Measurements from ENCODE around the gene IKZF5.

The IKZF5 gene

DNA sequence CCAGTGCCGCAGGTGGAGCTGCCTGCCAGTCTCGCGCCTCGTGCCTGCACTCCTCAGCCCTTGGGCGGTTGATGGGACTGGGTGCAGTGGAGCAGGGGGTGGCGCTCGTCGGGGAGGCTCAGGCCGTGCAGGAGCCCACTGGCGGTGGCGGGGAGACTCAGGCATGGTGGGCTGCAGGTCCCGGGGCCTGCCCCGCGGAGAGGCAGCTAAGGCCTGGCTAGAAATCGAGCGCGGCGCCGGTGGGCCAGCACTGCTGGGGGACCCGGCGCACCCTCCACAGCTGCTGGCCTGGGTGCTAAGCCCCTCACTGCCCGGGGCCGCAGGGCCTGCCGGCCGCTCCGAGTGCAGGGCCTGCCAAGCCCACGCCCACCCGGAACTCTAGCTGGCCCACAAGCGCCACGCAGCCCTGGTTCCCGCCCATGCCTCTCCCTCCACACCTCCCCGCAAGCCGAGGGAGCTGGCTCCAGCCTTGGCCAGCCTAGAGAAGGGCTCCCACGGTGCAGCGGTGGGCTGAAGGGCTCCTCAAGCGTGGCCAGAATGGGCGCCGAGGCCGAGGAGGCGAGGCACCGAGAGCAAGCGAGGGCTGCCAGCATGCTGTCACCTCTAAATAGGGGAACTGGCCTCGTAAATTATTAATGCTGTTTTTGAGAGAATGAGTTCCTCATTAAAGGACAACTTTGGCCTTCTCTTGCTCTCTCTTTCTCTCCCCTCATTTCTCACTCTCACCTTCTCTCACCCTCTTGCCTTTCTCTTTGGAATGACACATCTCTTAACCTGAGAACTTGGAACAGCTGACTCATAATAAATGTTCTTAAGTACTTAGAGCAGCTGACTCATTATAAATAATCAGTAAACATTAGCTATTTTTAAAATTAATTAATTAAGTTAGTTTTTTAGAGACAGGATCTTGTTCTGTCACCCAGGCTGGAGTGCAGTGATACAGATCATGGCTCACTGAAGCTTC lies 5.1 kb upstream of the IKZF5 start:
- no peak for DNase-seq

DNA sequence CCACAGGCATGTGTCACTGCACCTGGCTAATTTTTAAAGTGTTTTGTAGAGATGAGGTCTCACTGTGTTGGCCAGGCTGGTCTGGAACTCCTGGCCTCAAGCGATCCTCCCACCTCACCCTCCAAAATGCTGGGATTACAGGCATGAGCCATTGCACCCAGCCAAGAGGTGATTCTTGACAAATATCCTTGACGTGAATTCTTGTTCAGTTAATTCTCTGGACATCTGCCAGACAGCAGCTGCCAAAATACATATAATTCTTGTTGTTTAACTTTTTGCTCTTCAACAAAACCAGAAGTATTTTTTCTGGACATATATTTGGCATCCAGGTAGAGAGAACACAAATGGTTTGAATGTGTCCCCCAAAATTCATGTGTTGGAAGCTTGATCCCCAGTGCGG lies 3.4 kb upstream of the IKZF5 start:
- DNase-seq = no peak

DNA sequence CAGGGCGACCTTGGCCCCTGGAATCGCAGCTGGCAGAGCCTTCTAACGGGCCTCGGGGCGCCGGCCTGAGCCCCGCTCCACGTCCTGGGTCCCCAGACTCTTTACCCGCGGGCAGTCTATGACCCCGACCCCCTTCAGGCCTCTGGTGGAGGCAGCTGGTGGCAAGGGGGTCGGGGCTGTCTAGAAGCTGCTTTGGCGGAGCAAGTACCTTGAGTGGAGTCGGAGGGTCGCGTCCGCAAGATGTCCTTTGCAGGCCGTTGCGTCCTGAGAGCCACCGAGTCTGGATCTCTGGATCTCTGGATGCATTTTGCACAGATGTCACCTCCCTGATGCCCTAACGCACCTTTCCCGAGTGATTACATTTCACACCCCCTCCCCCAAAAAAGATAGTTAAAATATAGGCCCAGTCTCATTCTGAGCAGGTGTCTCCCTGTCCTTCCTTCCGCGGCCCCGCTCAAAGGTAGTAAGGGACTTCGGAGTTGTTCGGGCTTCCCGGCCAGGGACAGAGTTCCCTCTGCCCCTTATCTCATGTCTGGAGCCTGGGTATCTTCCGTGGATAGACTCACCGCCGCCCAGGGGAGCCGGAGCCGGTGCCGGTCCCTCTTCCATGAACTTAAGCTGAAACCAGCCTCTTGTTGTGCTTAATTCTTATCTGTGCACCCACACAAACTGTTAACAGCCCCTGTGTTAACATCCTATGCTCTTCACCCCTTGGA lies 668 bp upstream of the IKZF5 start:
- no peak for DNase-seq

DNA sequence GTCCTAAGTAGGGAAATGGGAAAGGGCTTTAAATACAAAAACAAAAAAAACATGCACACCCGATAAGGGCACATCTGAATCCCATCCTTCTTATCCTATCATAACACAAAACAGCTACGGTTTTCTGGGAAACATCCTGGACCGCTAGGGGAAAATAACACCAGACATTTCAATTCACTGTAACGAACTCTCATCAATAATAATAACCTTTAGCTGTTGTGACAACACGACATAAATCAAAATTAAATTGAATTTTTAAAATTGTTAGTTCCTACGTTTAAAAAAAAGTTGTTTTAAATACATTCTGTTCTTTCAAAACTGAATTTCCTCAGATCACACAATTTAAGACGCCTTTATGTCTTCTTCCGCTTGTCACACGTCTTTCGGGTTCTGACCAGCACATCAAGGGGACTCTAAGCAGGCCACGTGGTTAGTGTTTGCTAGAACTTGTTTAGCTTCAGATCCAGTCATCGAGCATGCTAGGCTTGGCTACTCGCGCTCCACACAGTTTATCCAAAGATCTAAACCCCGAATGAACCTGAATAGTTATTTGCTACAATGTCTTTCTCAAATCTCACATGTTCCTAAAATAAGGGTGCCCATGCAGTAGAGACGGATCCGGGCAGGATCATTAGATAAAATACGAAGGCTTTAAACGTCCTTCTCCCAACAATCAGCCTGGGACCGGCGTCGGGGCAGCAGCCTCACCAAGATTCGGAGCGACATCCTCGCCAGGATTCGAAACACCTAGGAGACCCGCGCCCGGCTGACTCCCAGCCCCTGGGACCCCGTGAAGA lies 839 bp downstream of the IKZF5 start:
- DNase-seq = peak; percentile 72

DNA sequence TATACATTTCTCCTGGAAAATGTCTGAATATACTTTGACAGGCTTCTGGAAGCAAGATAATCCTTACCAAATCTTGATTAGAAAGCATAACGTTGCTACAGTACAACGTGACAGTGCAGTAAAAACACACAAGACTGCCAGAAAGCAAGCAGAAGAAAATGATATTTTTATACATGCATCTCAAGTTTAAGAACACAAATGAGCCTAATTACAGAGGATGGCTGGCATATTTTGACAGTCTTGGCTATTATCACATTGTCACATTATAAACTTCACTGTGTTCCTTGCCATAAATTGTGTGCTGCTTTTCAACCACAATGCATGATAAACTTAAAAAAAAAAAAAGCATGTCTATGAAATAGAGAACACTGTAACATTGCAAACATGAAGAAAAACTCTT lies 4.3 kb downstream of the IKZF5 start:
- no peak for DNase-seq

DNA sequence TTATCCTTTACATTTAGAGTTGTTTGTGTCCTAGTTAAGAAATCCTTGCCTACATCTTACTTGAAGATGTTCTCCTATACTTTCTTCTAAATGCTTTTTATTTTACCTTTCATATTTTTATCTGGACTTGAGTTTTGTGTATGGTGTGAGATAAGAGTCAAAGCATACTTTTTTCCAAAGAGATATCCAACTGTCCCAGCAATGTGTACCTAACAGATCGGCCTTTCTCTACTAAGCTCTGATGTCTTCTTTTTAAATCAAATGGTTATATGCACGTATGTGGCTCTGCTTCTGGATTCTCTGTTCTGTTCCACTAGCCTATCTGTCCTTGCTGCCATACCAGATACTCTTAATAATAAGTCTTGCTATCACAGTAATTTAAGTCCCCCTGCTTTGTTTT lies 7.2 kb downstream of the IKZF5 start:
- no peak for DNase-seq

DNA sequence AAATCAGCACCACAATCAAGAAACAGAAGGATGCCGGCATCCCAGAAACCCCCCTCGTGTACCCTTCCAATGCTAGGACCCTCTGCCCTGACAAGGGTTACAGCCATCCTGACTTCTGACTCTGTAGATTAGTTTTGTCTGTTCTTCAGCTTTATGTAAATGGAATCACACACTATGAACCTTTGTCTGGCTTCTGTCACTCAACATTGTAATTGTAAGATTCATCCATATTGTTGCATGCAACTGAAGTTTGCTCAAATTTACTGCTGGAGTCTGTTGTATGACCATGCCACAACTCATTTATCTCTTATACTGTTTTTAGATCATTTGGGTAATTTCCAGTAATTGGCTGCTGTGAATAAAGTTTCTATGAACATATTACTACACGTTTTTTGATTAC lies 8.4 kb downstream of the IKZF5 start:
- no peak for DNase-seq

DNA sequence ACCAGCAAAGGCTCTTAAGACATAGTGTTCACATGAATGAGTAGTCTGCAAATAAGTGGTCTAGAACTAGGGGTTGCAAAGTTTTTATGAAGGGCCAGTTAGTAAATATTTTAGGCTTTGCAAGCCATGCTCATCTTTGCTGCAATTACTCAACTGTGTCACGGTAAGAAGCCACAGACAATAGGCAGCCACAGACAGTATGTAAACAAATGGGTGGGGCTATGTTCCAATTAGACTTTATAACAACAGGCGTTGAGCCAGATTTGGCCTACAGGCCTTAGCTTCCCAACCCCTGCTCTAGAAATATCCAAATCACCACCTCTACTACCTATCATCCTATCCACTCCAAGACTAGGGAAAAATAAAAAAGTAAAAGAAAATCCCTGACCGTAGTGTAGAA lies 9.2 kb downstream of the IKZF5 start:
- no peak for DNase-seq

DNA sequence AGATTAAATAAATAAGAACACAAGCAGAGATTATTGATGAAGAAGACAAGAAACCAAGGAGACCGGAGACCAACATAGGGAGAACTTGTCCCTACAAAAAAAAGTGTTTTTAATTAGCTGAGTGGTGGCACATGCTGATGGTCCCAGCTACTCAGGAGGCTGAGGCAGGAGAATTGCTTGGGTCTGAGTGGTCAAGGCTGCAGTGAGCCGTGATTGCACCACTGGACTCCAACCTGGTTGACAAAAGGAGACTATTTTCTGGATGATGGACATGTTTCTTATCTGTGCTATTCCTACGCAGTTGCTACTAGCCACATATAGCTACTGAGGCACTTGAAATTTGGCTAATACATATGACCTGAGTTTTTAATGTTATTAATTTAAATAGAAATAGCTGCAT lies 9.7 kb downstream of the IKZF5 start:
- no peak for DNase-seq

DNA sequence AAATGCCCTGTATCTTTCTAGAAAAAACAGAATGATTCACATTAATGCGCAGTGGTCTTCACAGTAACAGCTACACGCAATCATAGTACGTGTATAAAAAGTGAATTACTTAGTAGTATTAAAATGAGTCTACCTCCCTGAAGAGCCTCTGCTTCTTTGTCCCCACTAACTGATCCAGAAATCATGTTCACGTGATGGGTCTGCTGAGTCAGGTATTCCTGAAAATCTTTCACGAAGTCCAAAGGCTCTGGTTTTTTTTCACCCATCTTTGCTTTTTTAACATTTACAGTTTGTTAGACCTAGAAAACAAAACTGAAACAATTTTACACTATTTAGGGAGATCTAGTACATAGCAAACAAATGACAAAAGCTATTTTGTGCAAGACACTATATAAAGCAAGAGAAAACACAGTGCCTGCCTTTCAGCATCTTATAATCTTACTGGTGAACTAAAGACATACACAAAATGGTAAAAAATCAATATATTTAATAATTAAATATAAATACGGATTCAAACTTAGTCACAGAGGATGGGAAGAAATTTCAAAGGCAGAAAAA lies 10.2 kb downstream of the IKZF5 start:
- DNase-seq = no peak

DNA sequence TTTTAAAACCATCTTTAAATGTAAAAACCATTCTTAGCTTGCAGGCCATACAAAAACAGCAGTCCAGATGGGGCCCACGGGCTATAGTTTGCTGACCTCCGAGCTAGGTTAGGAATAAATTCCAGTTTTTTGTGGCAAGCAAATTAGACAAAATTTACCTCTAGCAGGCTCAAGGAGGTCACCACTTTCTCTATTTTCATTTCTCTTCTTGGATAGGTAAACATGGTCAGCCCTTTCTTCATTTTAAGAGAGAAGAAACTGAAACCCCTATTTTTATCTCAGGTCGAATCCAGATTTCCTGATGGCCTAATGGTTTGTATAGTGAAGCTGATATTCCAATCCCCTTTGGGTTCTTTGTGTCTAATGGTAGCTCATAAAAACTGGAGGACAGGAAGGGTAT lies 10.7 kb downstream of the IKZF5 start:
- no peak for DNase-seq

DNA sequence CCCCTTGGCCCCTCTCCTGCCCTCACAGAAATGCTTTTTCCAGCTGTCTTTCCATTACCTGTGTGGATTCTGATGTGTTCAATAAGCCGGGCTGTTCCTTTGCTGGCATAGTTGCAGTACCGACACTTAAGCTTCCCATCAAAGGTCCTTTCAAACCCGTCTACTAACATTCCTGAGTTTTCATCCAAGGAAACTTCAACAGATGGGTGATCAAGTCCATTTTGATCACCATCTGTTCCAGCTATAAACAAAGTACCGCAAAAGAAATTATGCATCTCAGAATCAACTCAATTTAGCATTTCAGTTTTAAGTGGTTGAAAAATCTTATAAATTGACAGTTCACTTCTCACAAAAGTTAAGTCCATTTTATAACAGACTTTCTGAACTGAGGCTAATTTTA lies 12.7 kb downstream of the IKZF5 start:
- DNase-seq = no peak

DNA sequence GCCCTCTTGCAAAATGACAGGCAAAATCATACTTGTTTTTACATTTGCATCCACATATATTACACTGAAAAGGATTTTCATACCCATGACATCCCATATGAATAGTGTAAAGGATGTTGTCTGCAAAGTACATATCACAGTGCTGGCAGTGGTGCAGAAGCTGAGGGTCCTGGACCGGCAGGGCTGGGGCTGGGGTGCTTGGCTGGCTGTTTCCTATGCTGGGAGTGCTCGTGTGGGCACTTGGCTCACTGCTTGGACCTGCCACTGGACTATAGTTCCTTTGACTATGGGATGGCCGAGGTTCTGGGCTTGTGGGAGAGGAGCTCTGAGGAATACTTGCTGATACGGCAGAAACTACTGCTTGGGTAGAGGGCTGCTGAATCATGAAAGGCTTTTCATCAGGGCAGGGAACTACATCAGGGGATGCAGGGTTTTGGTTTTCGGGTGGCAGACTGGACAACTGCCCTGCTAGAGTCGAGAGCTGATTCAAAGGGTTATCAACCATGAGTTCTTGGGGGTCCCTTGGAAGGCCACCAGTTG lies 14.7 kb downstream of the IKZF5 start:
- no peak for DNase-seq

DNA sequence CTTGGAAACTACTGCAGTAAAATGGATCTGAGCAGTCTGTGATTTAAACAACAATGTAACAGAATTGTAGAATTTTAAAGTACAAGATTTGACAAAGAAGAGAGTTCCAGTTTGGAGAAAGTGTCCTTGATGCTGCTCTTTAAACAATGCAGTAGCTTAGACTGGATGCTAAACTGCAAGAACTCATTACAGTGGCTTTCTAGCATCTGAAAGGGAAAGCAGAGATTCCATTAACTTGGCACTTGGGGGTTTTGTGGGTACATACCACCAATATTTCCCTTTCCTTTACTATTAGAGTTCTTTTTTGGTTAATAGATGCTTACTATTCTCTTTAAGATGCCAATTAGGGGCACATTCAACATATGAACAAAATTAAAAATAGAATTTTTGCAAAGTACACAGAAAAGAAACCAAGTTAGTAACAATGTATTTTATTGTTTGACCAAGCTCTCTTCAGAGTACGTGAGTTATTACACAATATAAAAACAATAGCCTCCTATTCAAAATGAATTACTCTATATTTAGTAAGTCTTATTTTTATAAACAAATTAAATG lies 16.5 kb downstream of the IKZF5 start:
- no peak for DNase-seq

DNA sequence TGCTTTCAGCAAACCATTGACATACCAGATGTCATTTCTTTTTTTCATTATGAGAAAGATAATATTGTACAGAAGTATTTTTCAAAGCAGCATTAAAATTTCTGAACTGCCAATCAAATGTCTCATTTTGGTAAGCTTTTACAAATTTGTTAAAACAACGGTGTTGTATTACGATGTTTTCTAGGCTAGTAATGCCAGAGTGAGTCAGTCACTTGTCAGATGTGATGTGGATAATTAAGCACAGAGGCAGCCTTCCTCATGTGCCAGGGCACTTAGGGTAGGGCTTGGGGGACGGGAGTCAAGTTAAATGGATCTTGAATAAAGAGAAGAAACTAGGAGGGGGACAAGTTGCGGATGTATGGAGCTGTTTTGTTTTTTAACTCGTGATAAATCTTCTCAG lies 18.3 kb downstream of the IKZF5 start:
- DNase-seq = no peak

DNA sequence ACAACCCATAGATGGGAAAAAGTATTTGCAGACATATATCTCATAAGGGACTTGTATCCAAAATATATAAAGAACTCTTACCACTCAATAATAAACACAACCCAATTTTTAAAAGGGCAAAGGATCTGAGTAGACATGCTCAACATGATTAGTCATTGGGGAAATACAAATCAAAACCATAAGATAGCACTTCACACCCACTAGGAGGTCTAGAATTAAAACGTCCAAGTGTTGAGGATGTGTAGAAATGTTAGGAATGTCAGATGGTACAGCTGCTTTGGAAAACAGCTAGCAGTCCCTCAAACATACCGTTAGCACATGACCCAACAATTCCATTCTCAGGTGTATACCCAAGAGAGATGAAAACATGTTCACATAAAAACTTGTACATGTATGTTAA lies 20.1 kb downstream of the IKZF5 start:
- no peak for DNase-seq

DNA sequence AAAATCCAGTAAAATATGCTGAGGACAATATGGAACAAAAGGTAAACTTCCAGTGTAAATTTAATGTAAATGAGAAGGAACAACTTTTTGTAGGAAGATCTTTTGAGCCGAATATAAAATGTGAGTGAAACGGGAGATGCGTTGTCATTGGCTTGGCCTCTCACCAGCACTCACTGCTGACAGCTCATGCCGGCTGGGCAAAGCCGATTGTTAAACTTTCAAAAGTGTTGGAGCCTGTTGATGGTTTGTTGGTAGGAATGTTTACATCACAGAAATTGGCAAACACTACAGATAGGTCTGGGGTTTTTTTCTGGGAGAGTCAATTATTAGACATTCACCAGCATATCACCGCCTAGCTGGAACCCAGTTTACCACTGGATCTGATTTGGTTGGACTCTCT lies 22.3 kb downstream of the IKZF5 start:
- no peak for DNase-seq

DNA sequence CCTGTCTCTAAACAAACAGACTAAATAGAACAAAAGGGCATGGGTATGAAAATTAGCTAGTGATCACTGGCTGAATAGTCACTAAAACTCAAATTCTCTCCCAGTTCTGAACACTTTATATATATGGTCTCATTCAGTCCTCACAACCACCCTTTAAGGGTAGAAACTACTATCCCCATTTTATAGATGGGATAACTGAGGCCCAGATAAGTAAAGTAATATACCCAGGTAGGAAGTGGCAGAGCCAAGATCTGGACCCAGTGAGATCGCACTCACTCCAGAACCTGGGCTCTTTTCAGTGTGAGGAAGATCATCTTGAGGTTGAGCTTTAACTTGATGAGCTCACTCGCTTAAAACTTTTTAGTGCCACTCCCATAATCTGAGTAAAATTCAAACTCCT lies 23.9 kb downstream of the IKZF5 start:
- DNase-seq = no peak

DNA sequence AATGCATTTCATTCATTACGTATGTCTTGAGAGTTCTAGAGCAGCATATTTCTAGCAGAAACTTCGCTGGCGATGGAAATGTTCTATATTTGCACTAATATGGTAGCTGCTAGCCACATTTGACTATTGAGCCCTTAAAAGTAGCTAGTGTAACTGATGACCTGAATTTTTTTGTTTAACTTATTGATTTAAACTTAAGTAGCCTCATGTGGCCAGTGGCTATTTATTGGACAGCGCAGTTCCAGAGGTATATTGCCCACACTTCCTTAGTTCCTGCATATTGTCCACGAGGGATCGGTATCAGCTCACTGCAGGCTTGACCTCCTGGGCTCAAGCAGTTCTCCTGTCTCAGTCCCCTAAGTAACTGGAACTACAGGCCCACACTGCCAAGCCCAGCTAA lies 24.7 kb downstream of the IKZF5 start:
- DNase-seq = no peak

DNA sequence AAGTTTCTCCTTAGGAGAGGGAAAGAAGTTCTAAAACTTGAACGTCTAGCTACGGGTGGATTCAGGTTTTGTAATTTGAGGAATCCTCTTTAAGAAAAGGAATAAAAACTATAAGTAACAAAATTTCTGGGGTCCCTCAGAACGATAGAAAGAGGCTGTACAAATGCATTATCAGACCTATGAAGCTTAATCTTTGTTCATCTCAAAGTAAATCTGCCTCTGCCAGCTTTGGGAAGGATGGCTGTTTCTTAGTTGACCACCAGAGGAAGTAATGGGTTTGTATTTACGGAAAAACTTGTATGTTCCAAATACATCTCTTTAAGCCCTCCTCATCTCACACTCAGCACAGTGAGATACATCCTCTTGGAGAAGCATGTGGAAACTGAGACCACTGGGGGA lies 27.5 kb downstream of the IKZF5 start:
- peak; percentile 20 for DNase-seq

DNA sequence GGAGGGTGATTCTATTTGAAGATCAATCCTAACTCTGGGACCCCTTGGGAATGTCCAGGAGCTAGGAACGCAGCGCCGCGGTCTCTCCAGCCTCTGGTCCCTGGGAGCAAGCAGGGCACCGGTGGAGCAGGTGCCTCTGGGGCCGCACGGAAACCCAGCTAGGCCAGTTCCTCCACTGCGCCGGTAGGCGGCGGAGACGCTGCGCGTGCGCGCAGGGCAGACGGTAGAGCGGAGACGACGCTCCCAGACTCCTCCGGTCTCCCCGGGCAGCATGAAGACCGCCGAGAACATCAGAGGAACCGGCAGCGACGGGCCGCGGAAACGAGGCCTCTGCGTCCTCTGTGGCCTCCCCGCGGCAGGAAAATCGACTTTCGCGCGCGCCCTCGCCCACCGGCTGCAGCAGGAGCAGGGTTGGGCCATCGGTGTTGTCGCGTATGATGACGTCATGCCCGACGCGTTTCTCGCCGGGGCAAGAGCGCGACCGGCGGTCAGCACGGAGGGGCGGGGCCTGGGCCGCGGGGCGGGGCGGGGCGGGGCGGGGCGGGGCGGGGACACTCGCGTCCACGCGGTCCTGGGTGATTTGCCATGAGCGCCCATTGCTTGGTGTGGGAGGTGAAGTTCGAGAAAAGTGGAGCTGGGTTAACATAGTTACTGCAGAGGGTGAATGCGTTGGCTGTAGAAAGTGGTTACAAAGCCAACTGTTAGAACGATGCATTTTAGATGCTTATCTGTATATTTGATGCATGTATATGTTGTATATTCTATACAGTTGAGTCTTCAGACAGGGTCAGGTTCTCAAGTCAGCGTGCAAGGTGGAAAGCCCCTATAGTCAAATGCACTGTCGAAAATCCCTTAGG lies 28.2 kb downstream of the IKZF5 start, which contains the start of gene PSTK:
Gene PSTK, plus strand, starts transcription at position 193 of the 857 bp plus-strand sequence. Its CDS starts 79 bp downstream, at position 272.
- DNase-seq = peak; percentile 95
